Fibroblast of the conjunctiva (primary cell): Measurements from ENCODE around the gene GSTT4.
"Not testable (repeated sequence)": the region's sequence is repeated elsewhere in the genome, so short reads cannot be mapped to it uniquely, and the experiment has no call there.

Experiments
- DNase-seq: peaks from one replicate; pipeline ENCODE4 v3.0.0-alpha.2; 2010; ENCODE audit warnings: low read depth

GSTT4 gene

DNA sequence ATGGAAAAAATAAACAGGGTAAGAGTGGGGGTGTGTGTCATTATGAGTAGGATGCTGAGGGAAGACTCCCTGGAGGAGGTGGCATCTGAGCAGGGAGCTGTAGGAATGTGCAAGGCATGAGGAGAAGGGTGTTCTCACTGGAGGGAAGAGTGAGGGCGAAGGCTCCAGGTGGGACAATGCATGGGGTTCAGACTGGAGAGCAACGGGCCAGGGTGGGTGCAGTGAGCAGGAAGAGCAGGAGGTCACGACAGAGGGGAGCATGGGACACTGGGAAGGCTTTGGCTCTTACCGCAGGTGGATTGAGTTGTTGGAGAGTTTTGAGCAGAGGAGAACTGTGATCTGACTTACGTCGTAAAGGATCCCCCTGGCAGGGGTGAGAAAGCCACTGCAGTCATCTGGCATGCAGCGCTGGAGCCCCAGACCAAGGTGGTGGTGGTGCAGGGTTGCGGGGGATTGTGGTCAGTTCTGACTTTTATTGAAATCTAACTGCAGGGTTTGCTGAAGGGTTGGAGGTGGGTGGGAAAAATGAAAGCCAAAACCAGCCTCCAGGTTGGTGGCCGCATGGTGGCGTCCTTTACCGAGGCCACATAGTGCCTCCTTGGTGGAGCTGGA, 52.4 kb downstream of the GSTT4 start:
- DNase-seq = not testable (repeated sequence)

DNA sequence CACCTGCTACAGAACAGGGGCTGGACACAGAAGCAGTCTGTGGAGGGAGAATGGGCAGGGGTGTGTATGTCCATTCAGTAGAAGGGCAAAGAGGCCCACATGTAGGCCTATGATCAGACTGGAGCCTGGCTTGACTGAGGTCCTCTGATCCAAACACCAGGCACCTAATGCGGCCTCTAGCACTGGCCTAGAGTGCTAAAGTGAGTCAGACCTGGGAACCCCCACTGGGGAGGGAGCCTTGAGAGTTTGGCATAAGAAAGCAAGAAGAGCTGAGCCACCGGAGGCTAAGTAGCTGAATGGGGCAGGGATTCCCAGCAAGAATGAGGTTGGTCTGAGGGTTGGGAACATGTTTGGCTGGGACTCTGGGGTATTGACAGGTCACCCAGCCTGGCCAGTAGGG, 53.9 kb downstream of the GSTT4 start:
- not testable (repeated sequence) for DNase-seq

DNA sequence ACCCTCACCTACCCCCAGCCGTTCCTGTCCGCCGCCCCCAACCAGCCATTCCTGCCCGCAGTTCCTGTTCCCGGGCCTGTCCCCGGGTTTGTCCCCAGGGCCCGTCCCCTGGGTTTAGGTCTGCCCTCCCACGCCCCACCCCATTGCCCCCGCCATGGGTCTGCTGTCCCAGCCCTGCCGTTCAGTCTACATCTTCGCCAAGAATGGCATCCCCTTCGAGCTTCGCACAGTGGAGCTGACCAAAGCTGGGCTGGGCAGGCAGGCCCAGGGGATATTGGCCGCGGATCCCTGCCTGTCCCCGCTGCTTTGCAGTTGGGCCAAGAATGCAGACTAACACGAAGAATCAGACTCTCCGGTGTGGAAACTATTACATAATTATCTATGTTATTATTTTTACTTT, 55.5 kb downstream of the GSTT4 start:
- DNase-seq = not testable (repeated sequence)
